HK-2 (cell line): Measurements from ENCODE around the gene ZSCAN10.
"Not testable (repeated sequence)": the region's sequence is repeated elsewhere in the genome, so short reads cannot be mapped to it uniquely, and the experiment has no call there.

ENCODE experiments used
- DNase-seq: peaks from one replicate; pipeline ENCODE4 v3.0.0-alpha.2; 2018; ENCODE audit not compliant: unreplicated experiment

ZSCAN10 gene

DNA sequence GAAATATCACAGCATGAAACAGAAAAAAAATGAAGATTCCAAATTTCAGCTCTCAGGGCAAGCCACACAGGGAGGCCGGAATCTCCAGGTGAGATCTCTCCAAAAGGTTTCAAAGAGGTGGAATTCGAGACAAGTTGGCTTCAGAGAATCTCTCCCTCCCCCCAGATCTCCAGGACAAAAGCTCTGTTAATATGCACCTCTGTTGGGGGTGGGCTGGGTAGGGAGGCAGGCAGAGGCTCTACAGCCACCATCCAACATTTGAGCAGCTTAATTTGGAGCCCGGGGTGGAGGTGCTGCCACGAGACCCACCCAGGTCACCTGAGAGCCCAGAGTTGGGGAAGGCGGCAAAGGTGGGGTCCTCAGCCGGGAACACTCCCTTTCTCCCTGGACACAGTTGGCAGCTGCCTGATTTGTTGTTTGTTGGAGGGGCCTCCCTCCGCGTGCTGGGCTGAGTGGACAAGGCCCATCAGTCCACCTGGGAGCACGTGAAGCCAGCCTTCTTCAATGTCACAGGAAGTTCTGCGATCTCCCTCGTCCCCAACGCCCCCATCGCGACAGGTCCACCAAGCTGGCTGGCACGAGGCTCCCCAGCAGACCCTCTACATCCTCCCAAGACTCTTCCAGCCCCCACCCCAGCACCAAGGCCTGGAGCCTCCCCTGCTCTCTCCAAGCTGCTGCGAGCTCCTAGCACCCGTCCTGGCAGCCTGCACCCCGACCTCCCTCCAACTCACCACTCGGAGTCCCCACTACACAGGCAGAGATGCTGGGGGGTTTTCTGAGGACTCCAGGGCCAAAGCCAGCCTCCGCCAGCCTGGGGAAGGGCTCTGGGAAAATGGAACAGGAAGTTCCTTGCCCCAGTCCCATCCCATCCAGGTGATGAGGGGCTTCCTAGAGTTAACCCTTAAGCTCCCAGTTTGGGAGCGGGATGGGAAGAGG is at the start of gene ZSCAN10:
Gene ZSCAN10 (minus strand): TSS at position 836 of the 936 bp plus-strand sequence. CDS start 6,357 bp downstream, outside the sequence.
- DNase-seq: no peak

DNA sequence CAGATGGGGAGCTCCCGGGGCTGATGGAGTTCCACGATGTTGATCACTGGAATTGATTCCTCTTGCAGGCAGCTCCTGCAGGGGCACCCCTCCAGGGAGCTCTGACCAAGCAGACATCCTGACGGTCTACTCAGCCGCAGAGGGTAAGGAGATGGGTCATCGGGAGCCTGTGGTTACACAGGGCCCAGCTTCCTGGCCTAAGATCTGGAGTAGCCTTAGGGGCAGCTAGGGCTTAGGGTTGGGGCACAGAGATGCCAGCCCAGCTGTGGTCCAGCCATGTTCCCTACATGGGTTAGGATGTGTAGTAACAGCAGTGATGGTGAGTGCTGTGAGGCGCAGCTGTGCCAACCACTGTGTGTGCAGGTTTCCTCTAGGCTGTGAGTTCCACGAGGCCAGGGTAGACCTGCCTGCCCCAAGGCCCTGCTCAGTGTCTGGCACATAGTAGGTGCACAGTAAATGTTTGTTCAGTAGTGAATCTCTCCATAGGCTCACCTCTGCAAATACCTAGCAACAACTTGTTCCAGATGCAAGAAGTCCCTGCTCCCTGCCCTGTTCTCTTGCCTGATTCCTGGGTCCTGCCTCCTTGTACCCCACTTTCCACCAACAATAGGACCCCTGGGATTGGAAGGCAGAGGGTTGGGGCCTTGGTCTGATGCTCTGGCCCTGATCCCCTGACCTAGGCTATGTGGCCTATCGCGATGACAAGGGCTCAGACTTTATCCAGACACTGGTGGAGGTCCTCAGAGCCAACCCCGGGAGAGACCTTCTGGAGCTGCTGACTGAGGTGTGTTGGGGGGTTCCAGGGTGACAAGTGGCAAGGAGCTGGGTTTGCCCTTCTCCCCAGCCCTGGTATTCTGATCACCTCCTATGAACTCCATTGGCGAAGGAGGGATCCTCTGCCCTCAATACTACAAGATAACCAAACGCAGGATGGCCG is 49.4 kb upstream of the ZSCAN10 start:
- DNase-seq: no peak

DNA sequence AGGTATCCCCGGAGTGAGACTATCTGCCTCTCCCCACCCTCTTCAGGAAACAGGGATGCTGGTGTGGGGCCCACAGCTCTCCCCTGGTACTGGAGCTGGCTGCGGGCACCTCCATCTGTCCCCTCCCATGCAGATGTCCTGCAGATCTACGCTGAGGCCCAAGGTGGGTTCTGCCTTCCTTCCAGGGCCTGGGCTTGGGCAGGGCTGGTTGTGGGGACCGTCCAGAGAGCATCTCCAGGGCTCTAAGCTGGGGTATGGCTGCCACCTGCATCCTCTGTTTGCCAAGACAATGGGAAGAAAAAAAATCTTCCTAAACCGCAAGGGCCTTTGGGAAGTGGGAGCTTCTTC is 48.6 kb upstream of the ZSCAN10 start:
- no peak for DNase-seq

DNA sequence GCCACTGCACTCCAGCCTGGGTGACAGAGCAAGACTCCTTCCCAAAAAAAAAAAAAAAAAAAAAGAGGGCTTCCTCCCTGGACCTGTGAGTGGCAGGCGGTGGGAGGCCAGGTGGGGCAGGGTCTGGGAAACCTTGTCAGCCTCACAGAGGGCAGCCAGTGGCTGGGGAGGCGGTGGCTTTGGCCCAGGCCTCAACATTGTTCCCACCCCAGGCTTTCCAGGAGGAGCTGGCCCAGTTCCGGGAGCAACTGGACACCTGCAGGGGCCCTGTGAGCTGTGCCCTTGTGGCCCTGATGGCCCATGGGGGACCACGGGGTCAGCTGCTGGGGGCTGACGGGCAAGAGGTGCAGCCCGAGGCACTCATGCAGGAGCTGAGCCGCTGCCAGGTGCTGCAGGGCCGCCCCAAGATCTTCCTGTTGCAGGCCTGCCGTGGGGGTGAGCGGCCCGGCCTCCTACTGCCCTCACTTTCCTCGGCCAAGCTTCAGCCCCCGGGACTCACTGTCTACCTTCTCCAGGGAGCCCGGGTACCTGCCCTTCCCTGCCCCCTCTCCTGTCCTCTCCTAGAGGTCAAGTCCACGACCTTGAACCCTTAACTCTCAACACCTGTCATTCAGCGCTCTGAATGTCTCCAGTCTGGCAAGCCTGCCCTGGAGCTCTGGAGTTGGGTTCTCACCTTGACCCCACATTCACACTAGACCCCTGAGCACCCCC is 48.1 kb upstream of the ZSCAN10 start:
- no peak for DNase-seq

DNA sequence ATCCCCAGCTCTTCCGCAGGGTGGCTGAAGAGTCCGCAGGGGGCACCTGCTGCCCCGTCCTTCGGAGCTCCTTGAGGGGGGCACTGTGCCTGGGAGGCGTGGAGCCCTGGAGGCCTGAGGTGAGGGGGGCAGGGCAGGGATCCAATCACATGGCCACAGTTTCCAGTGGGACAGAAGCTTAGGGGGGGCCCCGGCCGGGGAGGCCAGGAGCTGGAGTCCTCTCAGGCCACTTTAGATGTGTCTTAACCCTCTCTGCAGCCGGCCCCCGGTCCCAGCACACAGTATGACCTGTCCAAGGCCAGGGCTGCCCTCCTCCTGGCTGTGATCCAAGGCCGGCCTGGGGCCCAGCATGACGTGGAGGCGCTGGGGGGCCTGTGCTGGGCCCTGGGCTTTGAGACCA is 46.6 kb upstream of the ZSCAN10 start:
- no peak for DNase-seq

DNA sequence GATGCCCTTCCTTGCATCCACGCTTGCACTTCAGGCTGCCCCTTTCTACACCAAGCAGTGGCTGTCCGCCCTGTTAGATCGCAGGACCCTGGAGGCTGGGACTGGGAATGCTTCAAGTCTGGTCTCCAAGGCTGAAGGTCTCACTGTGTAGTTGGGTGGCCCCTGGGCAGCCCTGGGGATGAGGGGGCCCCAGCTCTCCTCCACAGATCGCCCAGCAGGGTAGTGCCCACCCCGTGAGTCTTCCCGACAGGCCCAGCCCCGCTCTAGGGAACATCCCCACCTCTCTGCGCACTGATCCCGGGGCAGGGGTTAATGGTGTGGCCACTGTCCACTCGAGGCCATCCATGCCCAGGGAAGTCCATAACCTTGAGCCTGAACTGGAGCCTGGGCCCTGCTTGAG is 46.1 kb upstream of the ZSCAN10 start:
- DNase-seq: no peak

DNA sequence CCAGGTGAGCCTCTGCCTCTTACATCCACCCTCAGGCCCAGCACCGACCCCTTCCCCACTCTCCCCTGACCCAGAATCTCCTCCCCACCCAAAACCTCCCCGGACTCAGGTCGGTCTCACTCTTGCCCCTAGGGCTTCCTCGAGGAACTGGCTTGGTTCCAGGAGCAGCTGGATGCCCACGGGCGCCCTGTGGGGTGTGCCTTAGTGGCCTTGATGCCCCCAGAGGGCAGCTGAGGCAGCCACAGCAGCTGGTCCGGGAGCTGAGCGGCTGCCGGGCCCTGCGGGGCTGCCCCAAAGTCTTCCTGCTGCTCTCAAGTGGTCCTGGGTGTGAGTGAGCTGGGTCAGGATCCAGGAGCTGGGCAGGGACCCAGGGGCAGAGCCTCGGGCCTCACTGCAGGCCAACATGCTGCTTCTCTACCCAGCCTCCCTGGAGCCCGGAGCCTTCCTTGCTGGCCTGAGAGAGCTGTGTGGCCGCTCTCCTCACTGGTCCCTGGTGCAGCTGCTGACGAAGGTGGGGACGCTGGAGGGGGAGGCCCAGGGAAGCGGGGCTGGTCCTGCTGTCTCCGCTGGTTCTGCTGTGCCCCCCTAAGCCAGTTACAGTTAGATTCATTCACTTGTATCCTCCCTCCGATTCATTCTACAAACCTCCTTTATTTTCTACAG is 45.4 kb upstream of the ZSCAN10 start:
- no peak for DNase-seq

DNA sequence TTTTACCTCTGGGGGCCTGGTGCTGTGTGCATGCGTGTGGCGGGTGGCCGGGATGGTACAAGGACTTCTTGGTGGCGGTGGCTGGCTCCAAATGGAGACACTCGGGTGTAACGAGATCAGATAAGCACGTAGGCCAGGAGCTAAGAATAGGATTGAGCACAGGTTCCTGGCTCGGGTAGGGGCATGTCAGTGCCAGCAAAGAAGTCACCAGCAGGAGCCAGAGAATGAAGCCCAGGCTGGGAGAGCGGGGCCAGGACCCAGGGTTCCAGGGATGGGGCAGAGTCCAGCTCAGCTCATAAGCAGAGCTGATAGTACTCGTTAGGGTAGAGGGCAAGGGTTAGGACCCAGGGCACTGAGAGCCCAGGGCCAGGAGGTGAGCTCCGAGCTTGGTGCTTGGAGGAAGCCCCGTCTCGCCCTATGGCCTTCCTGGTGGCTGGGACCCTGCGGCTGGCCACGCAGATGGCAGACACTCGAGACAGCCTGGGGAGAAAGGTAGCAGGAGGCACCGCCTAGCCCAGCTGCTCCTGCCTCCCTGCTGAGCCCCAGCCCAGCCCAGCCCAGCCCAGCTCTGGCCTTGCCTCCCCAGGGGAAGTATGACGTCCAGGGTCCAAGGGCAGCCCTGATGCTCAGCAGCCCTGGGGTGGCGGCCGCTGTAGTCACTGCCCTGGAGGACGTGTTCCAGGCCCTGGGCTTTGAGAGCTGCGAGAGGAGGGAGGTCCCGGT is 44.7 kb upstream of the ZSCAN10 start:
- no peak for DNase-seq

DNA sequence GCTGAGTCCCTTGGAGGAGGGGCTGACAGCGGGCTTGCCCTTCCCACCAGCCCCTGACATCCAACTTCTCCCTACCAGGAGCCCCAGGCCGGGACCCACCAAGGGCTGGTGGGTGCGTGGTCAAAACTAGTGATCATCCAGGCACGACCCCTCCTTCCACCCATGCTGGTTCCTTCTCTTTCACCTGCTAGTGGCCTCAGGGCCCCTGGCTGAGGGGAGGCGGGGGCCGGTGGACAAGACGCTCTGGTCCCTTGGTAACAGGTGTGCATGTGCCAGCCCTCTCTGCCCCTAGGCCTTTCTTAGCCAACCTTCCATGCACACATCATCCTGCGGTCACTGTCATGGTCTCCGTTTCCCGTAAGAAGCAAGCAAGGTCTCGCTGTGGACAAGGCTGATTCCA is 44.1 kb upstream of the ZSCAN10 start:
- no peak for DNase-seq

DNA sequence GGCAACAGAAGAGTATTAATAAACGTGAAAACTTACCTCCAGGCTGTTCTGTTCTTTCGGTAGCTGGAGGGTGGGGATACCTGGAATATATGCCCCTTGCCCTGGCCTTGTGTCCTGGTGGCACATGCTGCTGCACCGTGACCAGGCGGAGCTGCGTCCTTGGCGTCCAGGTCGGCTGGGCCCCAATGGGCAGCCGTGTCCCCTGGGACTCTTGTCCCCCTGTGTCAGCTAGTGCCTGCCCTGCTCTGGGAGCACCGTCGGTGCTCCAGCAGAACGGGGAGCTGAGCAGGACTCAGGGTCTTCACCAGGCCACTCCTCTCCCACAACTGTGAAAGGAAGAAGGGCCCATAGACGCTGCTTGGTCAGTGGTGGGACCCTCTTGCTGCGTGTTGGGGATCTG is 43.7 kb upstream of the ZSCAN10 start:
- DNase-seq: no peak

DNA sequence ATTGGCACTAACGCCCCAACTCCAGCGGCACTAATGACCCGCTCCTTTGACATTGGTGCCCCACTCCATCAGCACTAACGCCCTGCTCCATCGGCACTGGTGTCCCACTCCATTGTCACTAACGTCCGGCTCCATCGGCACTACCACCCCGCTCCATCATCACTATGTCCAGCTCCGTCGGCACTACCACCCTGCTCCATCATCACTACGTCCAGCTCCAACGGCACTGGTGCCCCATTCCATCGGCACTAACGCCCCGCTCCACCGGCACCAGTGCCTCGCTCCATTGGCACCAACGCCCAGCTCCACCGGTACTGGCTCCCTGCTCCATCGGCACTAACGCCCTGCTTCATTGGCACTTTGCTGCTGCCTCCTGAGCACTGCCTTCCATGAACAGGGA is 43.2 kb upstream of the ZSCAN10 start:
- no peak for DNase-seq

DNA sequence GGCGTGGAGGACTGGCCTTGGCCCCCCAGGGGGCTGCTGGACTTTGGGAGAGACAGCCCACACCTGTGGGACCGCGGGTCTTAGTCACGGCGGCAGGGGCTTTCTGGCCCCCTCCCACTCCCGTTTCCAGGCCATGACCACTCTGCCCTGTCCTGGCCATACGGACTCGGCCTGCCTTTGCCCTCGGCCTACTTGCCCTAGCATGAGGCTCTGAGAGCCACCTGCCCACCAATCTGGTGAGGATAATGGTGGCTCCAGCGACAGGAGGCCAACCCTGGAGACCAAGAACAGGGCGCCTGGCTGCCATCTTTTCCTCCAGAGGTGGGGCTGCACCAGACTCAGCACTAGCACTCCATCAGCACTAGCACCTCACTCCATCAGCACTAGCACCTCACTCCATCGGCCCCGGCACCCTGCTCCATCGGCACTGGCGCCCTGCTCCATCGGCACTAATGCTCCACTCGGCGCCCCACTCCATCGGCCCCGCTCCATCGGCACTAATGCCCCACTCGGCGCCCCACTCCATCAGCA is 42.8 kb upstream of the ZSCAN10 start:
- DNase-seq: no peak

DNA sequence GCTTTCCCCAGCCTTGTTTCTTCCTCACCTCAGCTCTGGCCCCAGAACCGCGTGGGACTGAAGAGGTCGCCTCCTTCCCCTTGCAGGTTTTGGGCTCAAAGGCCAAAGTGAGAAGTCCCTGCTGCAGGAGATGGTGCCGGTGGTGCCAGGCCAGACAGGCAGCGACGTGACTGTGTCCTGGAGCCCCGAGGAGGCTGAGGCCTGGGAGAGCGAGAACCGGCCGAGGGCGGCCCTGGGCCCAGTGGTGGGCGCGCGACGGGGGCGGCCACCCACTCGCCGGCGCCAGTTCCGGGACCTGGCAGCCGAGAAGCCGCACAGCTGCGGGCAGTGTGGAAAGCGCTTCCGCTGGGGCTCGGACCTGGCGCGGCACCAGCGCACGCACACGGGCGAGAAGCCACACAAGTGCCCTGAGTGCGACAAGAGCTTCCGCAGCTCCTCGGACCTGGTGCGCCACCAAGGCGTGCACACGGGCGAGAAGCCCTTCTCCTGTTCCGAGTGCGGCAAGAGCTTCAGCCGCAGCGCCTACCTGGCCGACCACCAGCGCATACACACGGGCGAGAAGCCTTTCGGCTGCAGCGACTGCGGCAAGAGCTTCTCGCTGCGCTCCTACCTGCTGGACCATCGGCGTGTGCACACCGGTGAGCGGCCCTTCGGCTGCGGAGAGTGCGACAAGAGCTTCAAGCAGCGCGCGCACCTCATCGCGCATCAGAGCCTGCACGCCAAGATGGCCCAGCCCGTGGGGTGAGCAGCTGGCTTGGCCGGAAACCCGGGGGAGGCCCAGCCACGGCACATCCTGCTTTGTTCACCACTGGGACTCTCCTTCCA is 41.7 kb upstream of the ZSCAN10 start:
- DNase-seq: no peak

DNA sequence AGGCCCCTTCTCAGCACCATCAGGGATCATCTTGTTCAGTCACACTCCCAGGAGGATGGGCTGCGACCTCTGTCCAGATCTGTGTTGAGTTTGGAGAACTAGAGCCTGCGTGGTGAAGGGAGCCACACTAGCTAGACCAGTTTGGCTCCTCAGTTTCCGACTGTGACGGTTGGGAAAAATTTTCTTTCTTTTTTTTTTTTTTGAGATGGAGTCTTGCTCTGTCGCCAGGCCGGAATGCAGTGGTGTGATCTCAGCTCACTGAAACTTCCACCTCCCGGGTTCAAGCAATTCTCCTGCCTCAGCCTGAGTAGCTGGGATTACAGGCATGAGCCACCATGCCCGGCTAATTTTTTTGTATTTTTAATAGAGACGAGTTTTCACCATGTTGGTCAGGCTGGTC is 40.5 kb upstream of the ZSCAN10 start:
- not testable (repeated sequence) for DNase-seq

DNA sequence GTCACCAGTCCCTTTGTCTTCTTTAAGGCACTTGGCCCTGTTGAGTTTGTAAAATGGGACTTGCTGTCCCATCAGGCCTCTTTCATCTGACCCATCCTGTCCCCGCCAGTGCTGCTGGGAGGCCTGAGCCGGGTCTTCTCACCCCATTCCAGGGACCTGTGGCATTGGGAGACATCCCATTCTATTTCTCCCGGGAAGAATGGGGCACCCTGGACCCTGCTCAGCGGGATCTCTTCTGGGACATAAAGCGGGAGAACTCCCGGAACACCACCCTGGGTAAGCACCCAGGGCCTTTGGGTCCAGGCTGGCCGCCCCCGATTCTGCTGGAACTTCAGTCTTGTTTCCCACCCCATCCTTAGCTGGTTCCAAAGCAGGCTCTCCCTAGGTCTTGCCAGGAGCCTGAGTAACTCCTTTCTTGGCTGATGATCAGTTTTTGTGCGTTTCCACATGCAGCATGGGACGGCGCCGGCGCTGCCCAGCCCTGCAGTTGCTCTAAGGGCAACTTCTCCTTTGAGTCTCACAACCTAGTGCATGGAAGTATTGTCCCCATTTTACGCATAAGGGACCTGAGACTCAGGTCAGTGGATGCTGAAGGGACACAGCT is 39.8 kb upstream of the ZSCAN10 start:
- DNase-seq: no peak

DNA sequence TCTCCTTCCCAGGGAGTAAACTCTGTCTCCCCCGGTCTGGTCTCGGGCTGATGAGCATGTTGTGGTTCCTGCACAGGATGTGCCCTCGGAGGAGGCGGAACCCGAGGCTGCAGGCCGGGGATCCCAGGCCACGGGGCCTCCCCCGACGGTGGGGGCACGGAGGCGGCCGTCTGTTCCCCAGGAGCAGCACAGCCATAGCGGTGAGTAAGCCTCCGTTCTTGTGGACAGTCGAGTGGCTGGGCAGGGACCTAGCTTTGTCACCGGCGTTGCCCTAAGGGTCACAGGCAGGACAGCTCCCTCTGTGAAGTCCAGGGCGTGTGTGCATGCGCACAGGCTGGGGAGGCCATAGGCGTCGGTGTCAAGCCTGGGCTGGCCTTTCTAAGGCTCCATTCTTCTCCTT is 39.2 kb upstream of the ZSCAN10 start:
- no peak for DNase-seq

DNA sequence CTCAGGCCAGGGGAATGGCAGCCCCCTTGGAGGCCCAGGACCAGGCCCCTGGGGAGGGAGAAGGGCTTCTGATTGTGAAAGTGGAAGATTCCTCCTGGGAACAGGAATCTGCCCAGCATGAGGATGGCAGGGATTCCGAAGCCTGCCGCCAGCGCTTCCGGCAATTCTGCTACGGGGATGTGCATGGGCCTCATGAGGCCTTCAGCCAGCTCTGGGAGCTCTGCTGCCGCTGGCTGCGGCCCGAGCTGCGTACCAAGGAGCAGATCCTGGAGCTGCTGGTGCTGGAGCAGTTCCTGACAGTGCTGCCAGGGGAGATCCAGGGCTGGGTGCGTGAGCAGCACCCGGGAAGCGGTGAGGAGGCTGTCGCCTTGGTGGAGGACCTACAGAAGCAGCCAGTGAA is 38.2 kb upstream of the ZSCAN10 start:
- no peak for DNase-seq

DNA sequence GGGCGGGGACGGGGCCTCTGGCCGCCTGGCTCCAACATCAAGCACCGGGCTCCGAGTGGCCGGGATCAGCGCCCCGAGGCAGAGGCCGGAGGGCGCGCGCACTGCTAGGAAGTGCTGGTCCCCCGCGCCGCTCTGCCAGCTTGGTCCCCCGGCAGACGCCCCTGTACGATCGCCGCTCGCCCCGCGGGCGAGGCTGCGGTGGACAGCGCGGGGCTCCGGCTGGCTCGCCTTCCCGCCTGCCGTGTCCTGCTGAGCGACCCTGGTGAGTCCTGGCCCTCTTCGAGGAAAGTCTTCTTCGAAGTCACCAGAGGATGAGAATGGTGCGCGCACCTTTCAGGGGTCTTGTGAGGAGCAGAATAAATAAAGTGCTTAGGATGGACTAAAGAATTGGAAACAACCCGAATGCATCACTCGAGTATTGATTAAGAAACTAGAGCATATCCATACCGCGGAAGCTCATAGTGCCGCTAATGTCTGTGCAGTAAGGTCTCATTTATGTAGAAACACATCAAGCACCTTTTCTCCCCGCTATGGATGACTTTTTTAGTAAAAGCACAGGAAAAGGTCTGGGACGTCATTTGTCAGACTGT is 36.1 kb upstream of the ZSCAN10 start:
- no peak for DNase-seq
